ENCODE measurements around the gene KCNC3. TPM values are rescaled to one million over a fixed set of nuclear protein-coding genes. Genes with fewer than 3 reads are reported as not detected.

KCNC3 gene
- polyA plus RNA-seq, 2 of the 4 experiments (the other 2 are of a cell fraction), result 0.17 to 1.4 TPM

DNA sequence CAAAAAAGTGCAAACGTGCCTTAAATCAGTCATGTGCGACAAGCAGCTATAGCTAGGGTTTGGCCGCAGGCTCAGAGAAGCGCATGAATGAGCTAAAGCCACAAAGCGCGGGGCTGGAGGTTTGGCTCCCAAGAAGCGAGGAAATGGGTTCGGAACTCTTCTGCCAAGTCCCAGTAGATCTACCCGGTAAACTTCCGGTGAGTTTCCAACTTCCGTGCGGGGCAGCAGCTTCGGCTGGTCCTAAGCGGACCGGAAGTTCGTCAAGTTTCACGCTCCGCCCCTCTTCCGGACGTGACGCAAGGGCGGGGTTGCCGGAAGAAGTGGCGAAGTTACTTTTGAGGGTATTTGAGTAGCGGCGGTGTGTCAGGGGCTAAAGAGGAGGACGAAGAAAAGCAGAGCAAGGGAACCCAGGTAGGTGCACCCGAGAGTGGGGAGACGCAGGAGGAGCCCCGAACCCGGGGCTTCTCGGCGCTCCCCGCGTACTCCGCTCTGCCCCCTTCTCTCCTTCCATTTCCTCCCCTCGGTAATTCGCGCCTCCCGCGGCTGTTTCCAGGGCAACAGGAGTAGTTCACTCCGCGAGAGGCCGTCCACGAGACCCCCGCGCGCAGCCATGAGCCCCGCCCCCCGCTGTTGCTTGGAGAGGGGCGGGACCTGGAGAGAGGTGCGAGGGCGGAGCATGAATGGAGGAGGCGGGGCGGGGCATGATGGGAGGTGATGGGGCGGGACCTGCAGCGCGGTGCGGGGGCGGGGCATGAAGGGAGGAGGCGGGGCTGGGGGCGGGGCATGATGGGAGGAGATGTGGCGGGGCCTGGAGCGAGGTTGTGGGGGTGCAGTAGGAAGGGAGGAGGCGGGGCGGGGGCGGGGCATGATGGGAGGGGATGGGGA is 47.2 kb upstream of the KCNC3 start, which contains the start of gene NR1H2:
Gene NR1H2, plus strand, starts transcription at position 292 of the 885 bp plus-strand sequence. CDS start 1,149 bp downstream, outside the sequence.
- POLR2A ChIA-PET, result interaction anchor here (0.7 to 1.1 kb wide), 4 partner anchors 8 to 135 kb away, joined by 4 to 7 read pairs (median 4); partner anchors contain the start of genes JOSD2 and POLD1
- peak; percentile 93 for FAIRE-seq
- TF ChIP-seq NFE2L2 (conservative IDR thresholded peaks at IDR 0.05; ENCODE audit: low read length), result no peak
- peak; percentile 54; the same call in 1 of the 2 replicates for TF ChIP-seq EHF (CRISPR knock-in tag; IDR thresholded peaks at IDR 0.05)
- TF ChIP-seq CHD2 (IDR thresholded peaks at IDR 0.05; ENCODE audit: low read length, partially characterized antibody), result peak; percentile 17
- TF ChIP-seq, protein P1, sequence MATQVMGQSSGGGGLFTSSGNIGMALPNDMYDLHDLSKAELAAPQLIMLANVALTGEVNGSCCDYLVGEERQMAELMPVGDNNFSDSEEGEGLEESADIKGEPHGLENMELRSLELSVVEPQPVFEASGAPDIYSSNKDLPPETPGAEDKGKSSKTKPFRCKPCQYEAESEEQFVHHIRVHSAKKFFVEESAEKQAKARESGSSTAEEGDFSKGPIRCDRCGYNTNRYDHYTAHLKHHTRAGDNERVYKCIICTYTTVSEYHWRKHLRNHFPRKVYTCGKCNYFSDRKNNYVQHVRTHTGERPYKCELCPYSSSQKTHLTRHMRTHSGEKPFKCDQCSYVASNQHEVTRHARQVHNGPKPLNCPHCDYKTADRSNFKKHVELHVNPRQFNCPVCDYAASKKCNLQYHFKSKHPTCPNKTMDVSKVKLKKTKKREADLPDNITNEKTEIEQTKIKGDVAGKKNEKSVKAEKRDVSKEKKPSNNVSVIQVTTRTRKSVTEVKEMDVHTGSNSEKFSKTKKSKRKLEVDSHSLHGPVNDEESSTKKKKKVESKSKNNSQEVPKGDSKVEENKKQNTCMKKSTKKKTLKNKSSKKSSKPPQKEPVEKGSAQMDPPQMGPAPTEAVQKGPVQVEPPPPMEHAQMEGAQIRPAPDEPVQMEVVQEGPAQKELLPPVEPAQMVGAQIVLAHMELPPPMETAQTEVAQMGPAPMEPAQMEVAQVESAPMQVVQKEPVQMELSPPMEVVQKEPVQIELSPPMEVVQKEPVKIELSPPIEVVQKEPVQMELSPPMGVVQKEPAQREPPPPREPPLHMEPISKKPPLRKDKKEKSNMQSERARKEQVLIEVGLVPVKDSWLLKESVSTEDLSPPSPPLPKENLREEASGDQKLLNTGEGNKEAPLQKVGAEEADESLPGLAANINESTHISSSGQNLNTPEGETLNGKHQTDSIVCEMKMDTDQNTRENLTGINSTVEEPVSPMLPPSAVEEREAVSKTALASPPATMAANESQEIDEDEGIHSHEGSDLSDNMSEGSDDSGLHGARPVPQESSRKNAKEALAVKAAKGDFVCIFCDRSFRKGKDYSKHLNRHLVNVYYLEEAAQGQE (IDR thresholded peaks at IDR 0.05), result peak; percentile 44; the same call in 1 of the 2 replicates
- TF ChIP-seq CEBPB (IDR thresholded peaks at IDR 0.05), result peak; percentile 9 to 74; a peak in 3 of 4 replicates
- TF ChIP-seq HOXA7 (CRISPR knock-in tag; IDR thresholded peaks at IDR 0.05), result peak; percentile 23; the same call in 1 of the 2 replicates
- TF ChIP-seq, protein P2, sequence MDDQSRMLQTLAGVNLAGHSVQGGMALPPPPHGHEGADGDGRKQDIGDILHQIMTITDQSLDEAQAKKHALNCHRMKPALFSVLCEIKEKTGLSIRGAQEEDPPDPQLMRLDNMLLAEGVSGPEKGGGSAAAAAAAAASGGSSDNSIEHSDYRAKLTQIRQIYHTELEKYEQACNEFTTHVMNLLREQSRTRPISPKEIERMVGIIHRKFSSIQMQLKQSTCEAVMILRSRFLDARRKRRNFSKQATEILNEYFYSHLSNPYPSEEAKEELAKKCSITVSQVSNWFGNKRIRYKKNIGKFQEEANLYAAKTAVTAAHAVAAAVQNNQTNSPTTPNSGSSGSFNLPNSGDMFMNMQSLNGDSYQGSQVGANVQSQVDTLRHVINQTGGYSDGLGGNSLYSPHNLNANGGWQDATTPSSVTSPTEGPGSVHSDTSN (IDR thresholded peaks at IDR 0.05), result peak; percentile 60; the same call in 1 of the 2 replicates
- TF ChIP-seq, protein P3, sequence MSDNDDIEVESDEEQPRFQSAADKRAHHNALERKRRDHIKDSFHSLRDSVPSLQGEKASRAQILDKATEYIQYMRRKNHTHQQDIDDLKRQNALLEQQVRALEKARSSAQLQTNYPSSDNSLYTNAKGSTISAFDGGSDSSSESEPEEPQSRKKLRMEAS (IDR thresholded peaks at IDR 0.05), result peak; percentile 93
- TF ChIP-seq POLR2A (IDR thresholded peaks at IDR 0.05; ENCODE audit: low read length), result peak; percentile 20; the same call in 1 of the 2 replicates
- TF ChIP-seq MYC (IDR thresholded peaks at IDR 0.05; ENCODE audit: borderline replicate concordance, low read length), result peak; percentile 74
- TF ChIP-seq FOSL2 (IDR thresholded peaks at IDR 0.05), result no peak
- TF ChIP-seq FOSL2 (CRISPR knock-in tag; IDR thresholded peaks at IDR 0.05), result 0 out of 2 replicates have a peak, but pooled peaks have one; percentile 3
- no peak for TF ChIP-seq EHMT2 (IDR thresholded peaks at IDR 0.05; ENCODE audit: low read depth)
- peak; percentile 61 for TF ChIP-seq RFX5 (IDR thresholded peaks at IDR 0.05)
- TF ChIP-seq EP300 (IDR thresholded peaks at IDR 0.05), result no peak
- 0 out of 3 replicates have a peak, but pooled peaks have one; percentile 14 for TF ChIP-seq SMC3 (IDR thresholded peaks at IDR 0.05)
- no peak; the same call in 1 of the 2 replicates for TF ChIP-seq MAZ (IDR thresholded peaks at IDR 0.05; ENCODE audit: borderline replicate concordance, low read depth, low read length)
- no peak for TF ChIP-seq CBX8 (IDR thresholded peaks at IDR 0.05)
- peak; percentile 69; the same call in 1 of the 2 replicates for TF ChIP-seq ESRRA (IDR thresholded peaks at IDR 0.05; ENCODE audit: borderline replicate concordance, low read length)
- TF ChIP-seq ZFP36 (IDR thresholded peaks at IDR 0.05; ENCODE audit: borderline replicate concordance, partially characterized antibody), result peak; percentile 70
- TF ChIP-seq TFCP2L1 (CRISPR knock-in tag; IDR thresholded peaks at IDR 0.05), result peak; percentile 92; the same call in 1 of the 2 replicates
- TF ChIP-seq CHD4 (IDR thresholded peaks at IDR 0.05; ENCODE audit: borderline replicate concordance), result no peak
- peak; percentile 50; the same call in 1 of the 2 replicates for TF ChIP-seq RARB (CRISPR knock-in tag; IDR thresholded peaks at IDR 0.05)
- TF ChIP-seq, protein P4, sequence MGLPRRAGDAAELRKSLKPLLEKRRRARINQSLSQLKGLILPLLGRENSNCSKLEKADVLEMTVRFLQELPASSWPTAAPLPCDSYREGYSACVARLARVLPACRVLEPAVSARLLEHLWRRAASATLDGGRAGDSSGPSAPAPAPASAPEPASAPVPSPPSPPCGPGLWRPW (IDR thresholded peaks at IDR 0.05), result no peak
- no peak for TF ChIP-seq HEYL (CRISPR knock-in tag; IDR thresholded peaks at IDR 0.05)
- TF ChIP-seq ZNF302 (CRISPR knock-in tag; IDR thresholded peaks at IDR 0.05), result no peak
- TF ChIP-seq JUN (IDR thresholded peaks at IDR 0.05), result peak; percentile 82 to 93
- peak; percentile 30; the same call in 1 of the 2 replicates for TF ChIP-seq ZC3H11A (IDR thresholded peaks at IDR 0.05)
- peak; percentile 69; the same call in 1 of the 2 replicates for TF ChIP-seq HOXB5 (CRISPR knock-in tag; IDR thresholded peaks at IDR 0.05)
- TF ChIP-seq, protein P5, sequence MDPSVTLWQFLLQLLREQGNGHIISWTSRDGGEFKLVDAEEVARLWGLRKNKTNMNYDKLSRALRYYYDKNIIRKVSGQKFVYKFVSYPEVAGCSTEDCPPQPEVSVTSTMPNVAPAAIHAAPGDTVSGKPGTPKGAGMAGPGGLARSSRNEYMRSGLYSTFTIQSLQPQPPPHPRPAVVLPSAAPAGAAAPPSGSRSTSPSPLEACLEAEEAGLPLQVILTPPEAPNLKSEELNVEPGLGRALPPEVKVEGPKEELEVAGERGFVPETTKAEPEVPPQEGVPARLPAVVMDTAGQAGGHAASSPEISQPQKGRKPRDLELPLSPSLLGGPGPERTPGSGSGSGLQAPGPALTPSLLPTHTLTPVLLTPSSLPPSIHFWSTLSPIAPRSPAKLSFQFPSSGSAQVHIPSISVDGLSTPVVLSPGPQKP (IDR thresholded peaks at IDR 0.05; ENCODE audit: low read depth, low read length), result peak; percentile 92
- TF ChIP-seq BHLHE40 (IDR thresholded peaks at IDR 0.05; ENCODE audit: low read depth, low read length), result no peak
- TF ChIP-seq, protein P6, sequence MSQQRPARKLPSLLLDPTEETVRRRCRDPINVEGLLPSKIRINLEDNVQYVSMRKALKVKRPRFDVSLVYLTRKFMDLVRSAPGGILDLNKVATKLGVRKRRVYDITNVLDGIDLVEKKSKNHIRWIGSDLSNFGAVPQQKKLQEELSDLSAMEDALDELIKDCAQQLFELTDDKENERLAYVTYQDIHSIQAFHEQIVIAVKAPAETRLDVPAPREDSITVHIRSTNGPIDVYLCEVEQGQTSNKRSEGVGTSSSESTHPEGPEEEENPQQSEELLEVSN (IDR thresholded peaks at IDR 0.05; ENCODE audit: borderline replicate concordance, low read depth), result peak; percentile 55; the same call in 1 of the 2 replicates
- TF ChIP-seq PHF8 (IDR thresholded peaks at IDR 0.05; ENCODE audit: borderline replicate concordance, low read depth), result peak; percentile 80; the same call in 1 of the 2 replicates

More for the DNA sequence above, 47.2 kb upstream of the KCNC3 start, which contains the start of gene NR1H2:
- peak within 1 kb of the TSS; percentile 97 for H3K27ac ChIP-seq
- peak within 1 kb of the TSS; percentile 73 for H3K4me2 ChIP-seq
- CTCF ChIA-PET, result interaction anchor here (1.0 to 2.6 kb wide), 5 partner anchors 10 to 103 kb away, joined by 3 to 15 read pairs (median 6); partner anchors contain the start of gene NAPSA
- peak; percentile 97 to 100 for DNase-seq (ENCODE audit: low read depth in 1 of 2, low spot score in 1 of 2)
- 1% methylated on average over 49 of the region's 67 CpGs for WGBS (ENCODE audit: missing lambda C conversion rate)
- peak within 1 kb of the TSS; percentile 79 for H3K4me3 ChIP-seq
- H3K9me3 ChIP-seq, result no peaks in the 10 kb centered on the region
- peak; percentile 82 to 93 for ATAC-seq
- peaks cover 9% of the 10 kb centered on the region; the same call in 1 of the 3 replicates for H3K4me1 ChIP-seq

Data from A549 (cell line).